Measurements from ENCODE around the gene PPM1A.

DNA sequence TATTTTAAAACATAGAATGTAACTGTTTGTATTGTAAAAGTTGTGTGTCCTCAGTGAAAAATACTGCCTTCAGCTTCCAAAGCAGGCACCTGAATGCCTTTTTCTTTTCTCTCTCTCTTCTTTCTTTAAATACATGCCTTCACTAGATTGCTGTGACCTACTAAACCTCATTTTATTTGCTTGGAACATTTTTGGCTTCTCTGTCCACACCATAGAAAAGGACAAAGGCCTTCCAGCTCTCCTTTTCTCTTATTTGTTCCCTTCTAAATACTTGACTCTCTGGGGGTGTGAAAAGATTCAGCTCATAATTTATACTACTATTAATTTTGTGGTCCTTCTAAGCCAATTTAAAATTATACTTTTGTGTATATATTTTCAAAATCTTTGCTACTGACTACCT is 38.4 kb downstream of the PPM1A start:
- TF ChIP-seq REST (IDR thresholded peaks at IDR 0.05; ENCODE audit: low read depth): no peak
- no peak for TF ChIP-seq RAD21 (IDR thresholded peaks at IDR 0.05; ENCODE audit: low read depth)
- TF ChIP-seq YY1 (IDR thresholded peaks at IDR 0.05; ENCODE audit: low read depth): no peak
- no peak for TF ChIP-seq NFIC (IDR thresholded peaks at IDR 0.05)
- TF ChIP-seq FOXM1 (IDR thresholded peaks at IDR 0.05; ENCODE audit: borderline replicate concordance, low read depth): no peak
- TF ChIP-seq, protein P1, sequence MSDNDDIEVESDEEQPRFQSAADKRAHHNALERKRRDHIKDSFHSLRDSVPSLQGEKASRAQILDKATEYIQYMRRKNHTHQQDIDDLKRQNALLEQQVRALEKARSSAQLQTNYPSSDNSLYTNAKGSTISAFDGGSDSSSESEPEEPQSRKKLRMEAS (IDR thresholded peaks at IDR 0.05): no peak
- no peak for TF ChIP-seq EP300 (IDR thresholded peaks at IDR 0.05; ENCODE audit: borderline replicate concordance)
- no peak for TF ChIP-seq TEAD4 (IDR thresholded peaks at IDR 0.05)
- no peak for TF ChIP-seq TAF1 (IDR thresholded peaks at IDR 0.05; ENCODE audit: low read depth)
- TF ChIP-seq USF1 (IDR thresholded peaks at IDR 0.05): no peak
